Measurements from ENCODE around the gene RASSF5. TPM values are rescaled to one million over a fixed set of nuclear protein-coding genes. Genes with fewer than 3 reads are reported as not detected.
A peak's percentile ranks its signal among the peaks of the same experiment; 100 is the strongest.

Gene RASSF5
- total and polyA plus RNA-seq, 9 of the 15 experiments (the other 6 are each of a cell fraction or from before 2014, with no cell fraction given): 6.1 to 41.0 (median 25.2) TPM

GRCh38 chr1:206518743-206519142, 11.4 kb downstream of the RASSF5 start:
- Histone ChIP-seq H3K9me3 (replicated peaks; ENCODE audit: control insufficient read depth, insufficient read depth, low read depth, low read length) (no peaks in the 10 kb centered on the region), H3K27ac (ENCODE audit: extremely low read depth, low read depth, low read length) (no peak overlapping the region), H3K27me3 (ENCODE audit: control insufficient read depth in 2 of 2, insufficient read depth in 2 of 2, low read length in 2 of 2) (peaks cover 3 to 14% of the 10 kb centered on the region in 2 experiments; a peak in 3 of 5 replicates), H3K4me2 (ENCODE audit: insufficient read depth, low read length) (no peak overlapping the region), H2AFZ (ENCODE audit: low read depth, low read length) (no peak overlapping the region), H3K9ac (ENCODE audit: insufficient read depth in 1 of 2, low read depth in 2 of 2, low read length in 2 of 2) (no peak overlapping the region), H3K4me3 (no peak overlapping the region), H3K9me1 (ENCODE audit: control insufficient read depth, insufficient read depth, low read length) (no peaks in the 10 kb centered on the region), H3K79me2 (ENCODE audit: control insufficient read depth, insufficient read depth, low read length) (no peaks in the 10 kb centered on the region), H3K36me3 (ENCODE audit: control insufficient read depth, insufficient read depth, low read length) (no peaks in the 10 kb centered on the region), H3K4me1 (replicated peaks in 1 of 2; ENCODE audit: control insufficient read depth in 2 of 2, insufficient read depth in 2 of 2, low read length in 2 of 2) (peaks cover 3 to 7% of the 10 kb centered on the region in 2 experiments; a peak in 4 of 5 replicates), H4K20me1 (replicated peaks; ENCODE audit: control insufficient read depth, insufficient read depth, low read length) (no peaks in the 10 kb centered on the region)
- no peak for DNase-seq (ENCODE audit: extremely low read depth in 1 of 4, low spot score in 3 of 4)
- intact Hi-C loops (cut with micrococcal nuclease): no loop called here
- no peak for FAIRE-seq
- POLR2A ChIA-PET: interaction anchor here (0.8 kb wide), 1 partner anchor 15 kb away, joined by 4 read pairs; no protein-coding TSS in a partner anchor
- CTCF ChIA-PET (ENCODE audit: low intra/inter-chr PET ratio): no interaction called here
- in situ Hi-C loops (cut with MboI): no loop called here
- ATAC-seq: no peak
- 20% methylated on average over 6 of the region's 6 CpGs for WGBS (ENCODE audit: insufficient coverage, low coverage, missing lambda C conversion rate)
- BruUV-seq (replicated peaks): no TSS peak
- TF ChIP-seq MAFF (IDR thresholded peaks at IDR 0.05; ENCODE audit: low read length): peak; percentile 90
- TF ChIP-seq HDAC2 (IDR thresholded peaks at IDR 0.05): no peak
- TF ChIP-seq MYNN (IDR thresholded peaks at IDR 0.05): no peak
- TF ChIP-seq MYNN (CRISPR knock-in tag; IDR thresholded peaks at IDR 0.05): no peak
- 0 out of 6 replicates have a peak, but pooled peaks of 1 of the 3 experiments have one; percentile 19 for TF ChIP-seq ZBTB11 (CRISPR knock-in tag; IDR thresholded peaks at IDR 0.05)
- peak; percentile 93 for TF ChIP-seq MAFG (tag; conservative IDR thresholded peaks at IDR 0.05)
- peak; percentile 95 for TF ChIP-seq C11orf30 (IDR thresholded peaks at IDR 0.05; ENCODE audit: low read depth)
- no peak for TF ChIP-seq RFX1 (IDR thresholded peaks at IDR 0.05)
- TF ChIP-seq HNRNPH1 (optimal IDR thresholded peaks at IDR 0.05; ENCODE audit: low read depth, low read length): no peak
- TF ChIP-seq NR2C2 (CRISPR knock-in tag; IDR thresholded peaks at IDR 0.05): no peak
- no peak for TF ChIP-seq NR2C2 (tag; IDR thresholded peaks at IDR 0.05)
- no peak for TF ChIP-seq ZBTB34 (CRISPR knock-in tag; IDR thresholded peaks at IDR 0.05)
- no peak for TF ChIP-seq NR0B1 (IDR thresholded peaks at IDR 0.05; ENCODE audit: partially characterized antibody)

All from K562 (cell line).